Progenitor cell of endocrine pancreas (in vitro differentiated cells): Measurements from ENCODE around the gene UBASH3B. TPM values are rescaled to one million over a fixed set of nuclear protein-coding genes. Genes with fewer than 3 reads are reported as not detected.

Experiments used
- DNase-seq: peaks from one replicate; pipeline ENCODE4 v3.0.0; 2021; ENCODE audit warnings: low spot score; ENCODE audit not compliant: unreplicated experiment
- H3K27ac Mint-ChIP-seq: 2 replicates; pipeline ENCODE4 v1.8.0; 2021; ENCODE audit warnings: mild to moderate bottlenecking, moderate library complexity, mixed read lengths
- H3K27me3 Mint-ChIP-seq: 2 replicates; pipeline ENCODE4 v1.8.0; 2021; ENCODE audit warnings: mixed read lengths
- H3K36me3 Mint-ChIP-seq: 2 replicates; pipeline ENCODE4 v1.8.0; 2022; ENCODE audit warnings: mixed read lengths; ENCODE audit not compliant: insufficient read depth
- H3K4me1 Mint-ChIP-seq: 2 replicates; pipeline ENCODE4 v1.8.0; 2021; ENCODE audit warnings: low read depth, mixed read lengths
- H3K4me3 Mint-ChIP-seq: 2 replicates; pipeline ENCODE4 v1.8.0; 2021; ENCODE audit warnings: low read depth, mild to moderate bottlenecking, moderate library complexity, mixed read lengths
- H3K9me3 Mint-ChIP-seq: 2 replicates; pipeline ENCODE4 v1.8.0; 2021; ENCODE audit warnings: low read depth, mixed read lengths
- total RNA-seq: library from RNA; stranded (reverse); gene quantifications from 2 replicates; pipeline ENCODE4 v1.2.1, GENCODE V29; 2021
- TF ChIP-seq, protein P1 (sequence below): fragments of 200-600 bp; sonication (generic); IDR thresholded peaks from one replicate; pipeline ENCODE4 v1.5.0; 2021; ENCODE audit warnings: antibody characterized with exemption, mild to moderate bottlenecking; ENCODE audit not compliant: unreplicated experiment

UBASH3B gene
- total RNA-seq, 1 donor from 2014 or later, result 2.4 TPM

DNA sequence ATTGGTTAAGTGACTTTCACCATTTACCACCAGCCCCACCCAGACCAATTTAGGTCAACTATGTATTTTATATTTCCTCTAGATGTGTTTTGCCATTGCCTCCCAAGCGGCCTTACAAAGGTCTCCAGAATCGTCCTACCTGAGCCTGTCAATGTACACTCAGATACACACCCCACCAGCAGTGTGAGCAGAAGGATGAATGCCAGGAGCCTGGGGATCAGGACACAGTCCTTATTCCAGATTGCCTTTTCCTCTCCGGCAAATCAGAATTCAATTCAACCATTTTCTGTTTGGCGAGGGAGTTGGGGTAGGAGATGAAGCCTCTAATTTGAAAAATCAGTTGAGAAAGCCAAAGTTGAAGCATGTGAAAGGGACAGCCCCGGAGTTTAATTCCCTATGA lies 147.4 kb downstream of the UBASH3B start:
- peaks cover under 1% of the 10 kb centered on the region for H3K4me1 Mint-ChIP-seq
- H3K4me3 Mint-ChIP-seq, result no peak overlapping the region
- no peak for DNase-seq
- TF ChIP-seq, protein P1, sequence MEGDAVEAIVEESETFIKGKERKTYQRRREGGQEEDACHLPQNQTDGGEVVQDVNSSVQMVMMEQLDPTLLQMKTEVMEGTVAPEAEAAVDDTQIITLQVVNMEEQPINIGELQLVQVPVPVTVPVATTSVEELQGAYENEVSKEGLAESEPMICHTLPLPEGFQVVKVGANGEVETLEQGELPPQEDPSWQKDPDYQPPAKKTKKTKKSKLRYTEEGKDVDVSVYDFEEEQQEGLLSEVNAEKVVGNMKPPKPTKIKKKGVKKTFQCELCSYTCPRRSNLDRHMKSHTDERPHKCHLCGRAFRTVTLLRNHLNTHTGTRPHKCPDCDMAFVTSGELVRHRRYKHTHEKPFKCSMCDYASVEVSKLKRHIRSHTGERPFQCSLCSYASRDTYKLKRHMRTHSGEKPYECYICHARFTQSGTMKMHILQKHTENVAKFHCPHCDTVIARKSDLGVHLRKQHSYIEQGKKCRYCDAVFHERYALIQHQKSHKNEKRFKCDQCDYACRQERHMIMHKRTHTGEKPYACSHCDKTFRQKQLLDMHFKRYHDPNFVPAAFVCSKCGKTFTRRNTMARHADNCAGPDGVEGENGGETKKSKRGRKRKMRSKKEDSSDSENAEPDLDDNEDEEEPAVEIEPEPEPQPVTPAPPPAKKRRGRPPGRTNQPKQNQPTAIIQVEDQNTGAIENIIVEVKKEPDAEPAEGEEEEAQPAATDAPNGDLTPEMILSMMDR, result no peak
- no peaks in the 10 kb centered on the region for H3K36me3 Mint-ChIP-seq
- no peak overlapping the region for H3K27ac Mint-ChIP-seq
- no peaks in the 10 kb centered on the region for H3K9me3 Mint-ChIP-seq
- H3K27me3 Mint-ChIP-seq, result no peaks in the 10 kb centered on the region

GRCh38 chr11:122803306-122803705 lies 147.8 kb downstream of the UBASH3B start:
- Mint-ChIP-seq H3K27me3 (no peaks in the 10 kb centered on the region), H3K9me3 (no peaks in the 10 kb centered on the region), H3K4me1 (peaks cover 2% of the 10 kb centered on the region), H3K4me3 (no peak overlapping the region), H3K27ac (no peak overlapping the region), H3K36me3 (no peaks in the 10 kb centered on the region)
- TF ChIP-seq, protein P1, result no peak
- no peak for DNase-seq

DNA sequence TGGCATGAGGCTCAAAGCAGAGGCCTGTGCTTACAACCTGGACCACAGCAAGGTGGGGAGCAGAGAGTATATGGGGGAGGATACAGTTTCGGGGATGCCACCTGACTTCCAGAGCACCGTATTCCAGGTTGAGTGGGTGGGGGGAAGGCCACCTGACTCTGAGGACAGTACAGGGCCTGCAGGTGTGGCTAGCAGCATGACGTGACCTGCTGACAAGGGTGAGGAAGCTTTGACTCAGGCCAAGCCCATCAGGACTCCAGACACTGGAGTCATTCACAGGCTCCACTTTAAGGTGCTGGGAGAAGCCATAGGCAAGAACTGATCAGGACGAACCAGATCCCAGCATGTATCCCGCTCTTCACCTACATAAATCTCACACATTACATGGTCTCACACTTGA lies 148.2 kb downstream of the UBASH3B start:
- H3K27ac Mint-ChIP-seq, result no peak overlapping the region

GRCh38 chr11:122804161-122804560 lies 148.6 kb downstream of the UBASH3B start:
- no peaks in the 10 kb centered on the region for H3K27me3 Mint-ChIP-seq
- TF ChIP-seq, protein P1, result no peak
- H3K4me1 Mint-ChIP-seq, result peaks cover 2% of the 10 kb centered on the region
- DNase-seq, result no peak
- H3K27ac Mint-ChIP-seq, result no peak overlapping the region
- H3K36me3 Mint-ChIP-seq, result no peaks in the 10 kb centered on the region
- H3K9me3 Mint-ChIP-seq, result no peaks in the 10 kb centered on the region
- no peak overlapping the region for H3K4me3 Mint-ChIP-seq

More for the DNA sequence above, 148.2 kb downstream of the UBASH3B start:
- no peaks in the 10 kb centered on the region for H3K27me3 Mint-ChIP-seq
- H3K4me3 Mint-ChIP-seq, result no peak overlapping the region
- H3K9me3 Mint-ChIP-seq, result no peaks in the 10 kb centered on the region
- TF ChIP-seq, protein P1, result no peak
- DNase-seq, result no peak
- H3K36me3 Mint-ChIP-seq, result no peaks in the 10 kb centered on the region
- peaks cover 2% of the 10 kb centered on the region for H3K4me1 Mint-ChIP-seq

DNA sequence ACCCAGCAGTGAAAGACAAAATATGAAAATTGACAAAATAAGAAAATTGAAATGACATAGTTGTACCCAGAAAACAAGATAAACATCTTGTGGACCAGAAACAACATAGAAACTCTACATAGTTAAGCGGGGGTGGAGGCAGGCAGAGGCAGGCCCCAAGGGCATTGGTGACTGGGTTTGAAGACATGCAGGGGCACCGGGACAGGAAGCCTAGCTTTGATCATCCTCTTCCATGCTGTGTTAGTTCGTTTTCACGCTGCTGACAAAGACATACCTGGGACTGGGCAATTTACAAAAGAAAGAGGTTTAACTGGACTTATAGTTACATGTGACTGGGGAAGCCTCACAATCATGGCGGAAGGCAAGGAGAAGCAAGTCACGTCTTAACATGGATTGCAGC lies 149.3 kb downstream of the UBASH3B start:
- Mint-ChIP-seq H3K4me3 (no peak overlapping the region), H3K36me3 (no peaks in the 10 kb centered on the region), H3K9me3 (no peaks in the 10 kb centered on the region), H3K27me3 (no peaks in the 10 kb centered on the region), H3K27ac (no peak overlapping the region), H3K4me1 (peaks cover 2% of the 10 kb centered on the region)
- DNase-seq, result no peak
- TF ChIP-seq, protein P1, result no peak
